GM13976 (cell line): Measurements from ENCODE around the gene CSNK1E.

Experiments used
- DNase-seq: peaks from one replicate; pipeline ENCODE4 v3.0.0; 2012; ENCODE audit warnings: low spot score
- in situ Hi-C: fragments of 300-500 bp; cut with MboI; formaldehyde crosslinking; loops from one replicate; pipeline ENCODE4 v1.12.0; 2022; ENCODE audit warnings: low sequenced_read_pairs, mixed read lengths, inconsistent platforms; ENCODE audit not compliant: unreplicated experiment
- TF ChIP-seq, protein P1 (sequence below): IDR thresholded peaks from 2 replicates; pipeline ENCODE4 v1.5.1; 2012; ENCODE audit warnings: borderline replicate concordance, mild to moderate bottlenecking; ENCODE audit not compliant: insufficient read depth; ENCODE audit errors: extremely low read depth, missing control alignments, control extremely low read depth

CSNK1E gene

DNA sequence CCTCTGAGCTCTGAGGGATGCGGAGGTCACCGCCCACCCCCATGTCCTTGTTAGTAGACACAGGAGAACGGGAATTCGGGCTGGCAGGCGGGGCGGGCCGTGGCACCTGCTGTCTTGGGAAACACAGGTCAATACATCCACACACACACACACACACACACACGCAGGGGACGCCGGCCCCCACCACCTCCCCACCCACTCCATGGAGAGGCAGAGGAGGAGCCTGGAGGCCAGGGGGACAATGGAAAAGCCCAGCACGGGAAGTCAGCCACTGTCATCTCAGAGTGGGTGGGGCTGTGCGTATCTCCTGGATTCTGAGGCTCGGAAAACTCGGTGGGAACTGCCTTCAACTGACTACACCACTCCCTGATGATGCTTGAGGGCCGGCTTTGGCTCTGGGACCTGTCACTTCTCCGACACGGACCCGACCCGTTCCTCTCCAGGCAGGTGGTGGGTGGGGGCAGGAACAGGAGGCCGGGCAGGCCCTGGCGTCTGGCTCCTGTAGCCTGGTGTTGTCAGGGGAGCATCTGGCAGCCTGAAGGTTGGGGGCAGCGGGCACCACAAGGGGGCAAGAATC, 25.9 kb downstream of the CSNK1E start:
- DNase-seq, result no peak
- in situ Hi-C loops, result no loop called here
- TF ChIP-seq, protein P1, sequence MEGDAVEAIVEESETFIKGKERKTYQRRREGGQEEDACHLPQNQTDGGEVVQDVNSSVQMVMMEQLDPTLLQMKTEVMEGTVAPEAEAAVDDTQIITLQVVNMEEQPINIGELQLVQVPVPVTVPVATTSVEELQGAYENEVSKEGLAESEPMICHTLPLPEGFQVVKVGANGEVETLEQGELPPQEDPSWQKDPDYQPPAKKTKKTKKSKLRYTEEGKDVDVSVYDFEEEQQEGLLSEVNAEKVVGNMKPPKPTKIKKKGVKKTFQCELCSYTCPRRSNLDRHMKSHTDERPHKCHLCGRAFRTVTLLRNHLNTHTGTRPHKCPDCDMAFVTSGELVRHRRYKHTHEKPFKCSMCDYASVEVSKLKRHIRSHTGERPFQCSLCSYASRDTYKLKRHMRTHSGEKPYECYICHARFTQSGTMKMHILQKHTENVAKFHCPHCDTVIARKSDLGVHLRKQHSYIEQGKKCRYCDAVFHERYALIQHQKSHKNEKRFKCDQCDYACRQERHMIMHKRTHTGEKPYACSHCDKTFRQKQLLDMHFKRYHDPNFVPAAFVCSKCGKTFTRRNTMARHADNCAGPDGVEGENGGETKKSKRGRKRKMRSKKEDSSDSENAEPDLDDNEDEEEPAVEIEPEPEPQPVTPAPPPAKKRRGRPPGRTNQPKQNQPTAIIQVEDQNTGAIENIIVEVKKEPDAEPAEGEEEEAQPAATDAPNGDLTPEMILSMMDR, result no peak

DNA sequence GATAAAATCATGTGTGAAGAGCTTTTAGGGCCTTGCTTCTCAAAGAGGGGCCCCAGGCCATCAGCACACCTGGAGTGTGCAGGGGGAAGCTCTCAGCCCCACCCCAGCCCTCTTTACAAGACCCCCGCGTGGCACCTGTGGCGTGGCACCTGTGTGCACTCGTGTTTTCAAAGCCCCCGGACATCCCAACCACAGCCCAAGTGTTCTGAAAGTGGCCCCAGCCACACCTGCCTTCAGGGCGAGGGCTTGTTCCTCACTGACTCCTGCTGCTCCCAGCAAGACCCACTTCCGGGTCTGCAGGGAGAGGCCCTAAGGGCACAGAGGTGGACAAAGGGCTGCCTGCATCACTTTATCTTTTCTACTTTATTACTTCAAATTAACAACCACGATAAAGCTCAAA, 26.9 kb downstream of the CSNK1E start:
- in situ Hi-C loops, result no loop called here
- TF ChIP-seq, protein P1, result no peak
- no peak for DNase-seq

DNA sequence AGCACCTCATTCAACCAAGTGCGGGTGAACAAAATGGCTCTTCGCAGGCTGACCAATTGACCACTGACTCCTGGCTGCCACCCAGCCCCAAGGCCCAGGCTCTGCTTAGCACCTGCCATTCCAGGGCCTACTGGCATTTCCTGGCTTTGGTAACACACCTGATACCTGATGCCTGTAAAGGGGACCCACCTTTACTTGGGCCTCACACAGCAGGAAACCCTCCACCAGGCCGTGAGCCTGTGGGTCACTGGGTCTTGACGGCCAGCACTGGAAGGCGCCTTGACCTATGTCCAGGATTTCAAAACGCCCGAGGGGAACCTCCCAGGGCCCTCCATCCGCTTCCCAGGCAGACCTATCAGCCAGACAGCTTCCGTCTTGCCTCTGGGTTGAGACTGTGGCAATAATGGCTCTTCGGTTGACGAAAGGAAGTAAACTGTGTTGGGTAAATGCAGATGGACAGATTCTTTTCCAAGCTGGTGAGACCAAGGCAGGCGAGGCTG, 27.6 kb downstream of the CSNK1E start:
- DNase-seq, result no peak
- TF ChIP-seq, protein P1, result no peak
- in situ Hi-C loops, result no loop called here

DNA sequence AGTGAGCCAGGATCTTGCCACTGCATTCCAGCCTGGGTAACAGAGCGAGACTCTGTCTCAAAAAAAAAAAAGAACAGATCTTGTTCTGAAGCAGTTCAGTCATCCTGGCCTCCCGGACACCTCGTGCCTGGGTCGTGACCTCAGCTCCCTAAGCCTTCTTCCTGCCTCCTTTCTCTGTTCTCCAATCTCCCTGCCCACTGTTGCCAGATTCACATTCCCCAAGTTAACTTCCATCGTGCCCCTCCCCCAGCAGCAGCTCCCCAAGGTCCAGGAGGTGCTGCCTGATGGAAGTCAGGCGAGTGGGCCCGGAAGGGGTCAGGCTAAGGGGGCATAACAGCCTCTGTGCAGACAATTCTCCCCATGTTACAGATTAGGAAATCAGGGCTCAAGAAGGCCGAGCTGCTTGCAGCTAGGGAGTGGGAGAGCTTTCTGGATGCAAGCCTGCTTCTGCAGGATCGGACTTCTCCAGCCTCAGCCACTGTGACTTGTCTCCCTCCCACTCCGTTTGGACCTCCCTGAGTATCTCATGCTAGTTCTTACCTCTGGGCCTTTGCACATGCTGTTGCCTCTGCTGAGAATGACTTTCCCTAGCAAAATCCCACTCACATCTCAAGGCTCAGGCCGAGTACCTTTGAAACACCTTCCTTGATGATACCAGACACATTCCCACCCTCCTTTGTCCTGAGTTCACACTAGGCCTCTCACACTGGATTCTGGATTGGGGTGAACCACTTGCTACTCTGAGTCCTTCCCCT, 30.1 kb downstream of the CSNK1E start:
- DNase-seq, result no peak
- in situ Hi-C loops, result no loop called here
- TF ChIP-seq, protein P1, result no peak

DNA sequence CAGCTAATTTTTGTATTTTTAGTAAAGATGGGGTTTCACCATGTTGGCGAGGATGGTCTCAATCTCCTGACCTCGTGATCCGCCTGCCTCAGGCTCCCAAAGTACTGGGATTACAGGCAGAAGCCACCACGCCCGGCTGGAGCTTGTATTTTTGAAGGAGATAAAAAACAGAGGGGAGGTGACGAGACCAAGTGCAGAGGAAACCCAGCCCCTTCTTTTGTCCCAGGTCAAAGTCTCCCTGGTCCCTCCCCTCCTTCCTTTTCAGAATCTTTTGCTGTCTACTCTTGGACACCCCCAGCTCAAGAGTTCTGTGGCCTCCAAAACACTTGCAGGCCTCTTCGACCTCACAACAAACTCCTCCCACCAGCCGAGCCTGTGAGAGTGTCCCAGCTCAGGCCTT, 32.2 kb downstream of the CSNK1E start:
- TF ChIP-seq, protein P1, result no peak
- no peak for DNase-seq
- in situ Hi-C loops, result no loop called here

DNA sequence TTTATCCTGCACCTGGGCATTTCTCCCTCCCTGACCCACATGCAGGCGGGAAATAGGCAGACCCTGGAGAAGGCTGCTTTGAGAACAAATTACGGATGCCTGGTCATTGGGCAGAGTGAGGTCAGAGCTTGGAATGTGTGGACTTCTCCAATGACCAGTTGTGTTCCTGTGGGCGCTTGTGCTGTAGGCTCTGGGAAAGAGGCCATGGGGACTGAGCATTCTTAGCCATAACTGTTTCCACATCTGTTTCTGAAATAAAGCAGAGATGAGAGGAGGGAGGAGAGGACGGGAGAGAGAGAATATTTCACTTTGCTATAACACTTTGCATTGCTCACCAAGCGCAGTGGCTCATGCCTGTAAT, 33.2 kb downstream of the CSNK1E start:
- TF ChIP-seq, protein P1, result no peak
- in situ Hi-C loops, result no loop called here
- DNase-seq, result no peak
